Endothelial cell of umbilical vein (primary cell): Measurements from ENCODE around the gene TP53BP1.
A peak's percentile ranks its signal among the peaks of the same experiment; 100 is the strongest.

Experiments used
- CTCF ChIP-seq, 2 donors: IDR thresholded peaks; 1 replicate in 1 of 2; 2 replicates in 1 of 2; pipeline ENCODE4 v1.5.1; 2011; ENCODE audit warnings: low read length in 2 of 2, mild to moderate bottlenecking in 2 of 2, moderate library complexity in 2 of 2, control low read depth in 1 of 2, inconsistent platforms in 1 of 2, low read depth in 1 of 2; ENCODE audit not compliant: insufficient read depth in 1 of 2; ENCODE audit errors: extremely low read depth in 1 of 2
- EZH2 ChIP-seq: IDR thresholded peaks from 2 replicates; pipeline ENCODE4 v1.6.1; 2012; ENCODE audit warnings: borderline replicate concordance, low read depth, mild to moderate bottlenecking, moderate library complexity, low read length, inconsistent platforms; ENCODE audit not compliant: severe bottlenecking
- JUN ChIP-seq: IDR thresholded peaks from 2 replicates; pipeline ENCODE4 v1.6.1; 2011; ENCODE audit warnings: borderline replicate concordance, low read depth; ENCODE audit not compliant: insufficient read length, insufficient read depth
- MAX ChIP-seq: IDR thresholded peaks from 2 replicates; pipeline ENCODE4 v1.6.1; 2011; ENCODE audit not compliant: insufficient read depth, insufficient read length
- MYC ChIP-seq: IDR thresholded peaks from one replicate; pipeline ENCODE4 v1.6.1; 2011; ENCODE audit warnings: mild to moderate bottlenecking, low read depth, low read length
- POLR2A ChIP-seq: IDR thresholded peaks from 2 replicates; pipeline ENCODE4 v1.6.1; 2012; ENCODE audit warnings: low read depth, mild to moderate bottlenecking, control low read depth, low read length

- TF ChIP-seq CTCF (IDR thresholded peaks at IDR 0.05; ENCODE audit: extremely low read depth in 1 of 2, insufficient read depth in 1 of 2, low read depth in 1 of 2, low read length in 2 of 2) = peak; percentile 9
- TF ChIP-seq JUN = no peak
- no peak for TF ChIP-seq MYC
- no peak for TF ChIP-seq EZH2
- no peak for TF ChIP-seq POLR2A
- TF ChIP-seq MAX = no peak
Observed at GRCh38 chr15:43483297-43484128, 9.4 kb downstream of the TP53BP1 start.
